Measurements from ENCODE around the gene PDLIM5.

The PDLIM5 gene

DNA sequence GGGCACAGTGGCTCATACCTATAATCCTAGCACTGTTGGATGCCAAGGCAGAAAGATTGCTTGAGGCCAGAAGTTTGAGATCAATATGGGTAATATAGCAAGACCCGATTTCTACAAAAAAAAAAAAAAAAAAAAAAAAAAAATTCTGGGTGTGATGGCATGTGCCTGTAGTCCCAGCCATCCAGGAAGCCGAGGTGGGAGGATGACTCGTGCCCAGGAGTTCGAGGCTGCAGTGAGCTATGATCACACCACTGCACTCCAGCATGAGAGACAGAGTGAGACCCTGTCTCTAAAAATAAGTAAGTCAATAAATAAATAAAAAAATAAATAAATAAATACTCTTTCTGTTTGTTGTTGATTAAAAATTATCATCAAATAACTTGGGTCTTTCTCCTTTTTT, 243.6 kb downstream of the PDLIM5 start:
- H3K9me3 ChIP-seq (ENCODE audit: low read length), result no peaks in the 10 kb centered on the region
- no peak overlapping the region for H3K27ac ChIP-seq (ENCODE audit: low read depth, low read length)
- no peaks in the 10 kb centered on the region for H3K4me1 ChIP-seq (ENCODE audit: insufficient read depth, low read length)
- H3K4me3 ChIP-seq (ENCODE audit: low read depth in 1 of 2, low read length in 2 of 2), result no peak overlapping the region
- H3K9ac ChIP-seq (ENCODE audit: low read length), result no peak overlapping the region
- no peaks in the 10 kb centered on the region for H3K27me3 ChIP-seq (ENCODE audit: control insufficient read depth in 1 of 2, insufficient read depth in 2 of 2, low read length in 2 of 2)
- H3K36me3 ChIP-seq (ENCODE audit: insufficient read depth, low read length), result no peaks in the 10 kb centered on the region

DNA sequence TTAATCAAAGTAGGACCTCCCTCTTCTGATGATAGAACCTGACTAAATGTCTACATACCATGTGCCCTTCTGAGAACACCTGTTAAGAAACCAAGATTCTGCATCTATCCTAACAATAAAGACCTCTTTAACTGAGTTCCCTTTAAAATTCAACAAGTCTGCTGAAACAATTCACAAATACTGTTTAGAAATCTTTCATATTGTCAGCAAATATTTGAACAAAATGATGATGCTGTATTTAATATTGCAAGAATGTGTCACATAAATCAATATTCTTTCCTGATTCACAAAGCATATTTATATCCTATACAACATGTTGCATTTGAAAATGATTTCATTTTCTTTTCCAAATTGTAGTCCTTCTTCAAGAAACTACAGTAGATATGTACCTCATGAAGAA, 246.4 kb downstream of the PDLIM5 start:
- no peaks in the 10 kb centered on the region for H3K9me3 ChIP-seq (ENCODE audit: low read length)
- no peaks in the 10 kb centered on the region for H3K27me3 ChIP-seq (ENCODE audit: control insufficient read depth in 1 of 2, insufficient read depth in 2 of 2, low read length in 2 of 2)
- H3K4me3 ChIP-seq (ENCODE audit: low read depth in 1 of 2, low read length in 2 of 2), result no peak overlapping the region
- no peak overlapping the region for H3K27ac ChIP-seq (ENCODE audit: low read depth, low read length)
- H3K36me3 ChIP-seq (ENCODE audit: insufficient read depth, low read length), result no peaks in the 10 kb centered on the region
- H3K4me1 ChIP-seq (ENCODE audit: insufficient read depth, low read length), result no peaks in the 10 kb centered on the region
- no peak overlapping the region for H3K9ac ChIP-seq (ENCODE audit: low read length)

DNA sequence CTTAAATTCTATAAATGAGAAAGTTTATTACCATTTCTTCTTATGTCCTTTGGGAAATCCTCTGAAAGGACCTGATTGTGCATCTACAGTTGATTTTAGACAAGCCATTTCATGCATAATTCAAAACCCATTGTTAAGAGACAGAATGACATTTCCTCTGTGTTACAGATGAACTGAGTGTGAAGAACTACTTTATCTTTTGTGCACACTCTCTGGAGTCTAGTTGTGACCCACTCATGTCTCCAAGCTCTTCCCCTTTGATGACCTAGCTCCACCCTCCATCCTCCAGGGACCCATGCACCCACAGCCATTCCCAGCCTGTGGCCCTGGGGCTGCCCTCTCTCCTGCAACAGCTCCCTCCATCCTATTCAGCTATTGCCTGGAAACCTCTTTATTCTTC, 248.6 kb downstream of the PDLIM5 start:
- Histone ChIP-seq H3K27ac (ENCODE audit: low read depth, low read length) (no peak overlapping the region), H3K4me1 (ENCODE audit: insufficient read depth, low read length) (no peaks in the 10 kb centered on the region), H3K4me3 (ENCODE audit: low read depth in 1 of 2, low read length in 2 of 2) (no peak overlapping the region), H3K27me3 (ENCODE audit: control insufficient read depth in 1 of 2, insufficient read depth in 2 of 2, low read length in 2 of 2) (no peaks in the 10 kb centered on the region), H3K9ac (ENCODE audit: low read length) (no peak overlapping the region), H3K36me3 (ENCODE audit: insufficient read depth, low read length) (no peaks in the 10 kb centered on the region), H3K9me3 (ENCODE audit: low read length) (no peaks in the 10 kb centered on the region)

DNA sequence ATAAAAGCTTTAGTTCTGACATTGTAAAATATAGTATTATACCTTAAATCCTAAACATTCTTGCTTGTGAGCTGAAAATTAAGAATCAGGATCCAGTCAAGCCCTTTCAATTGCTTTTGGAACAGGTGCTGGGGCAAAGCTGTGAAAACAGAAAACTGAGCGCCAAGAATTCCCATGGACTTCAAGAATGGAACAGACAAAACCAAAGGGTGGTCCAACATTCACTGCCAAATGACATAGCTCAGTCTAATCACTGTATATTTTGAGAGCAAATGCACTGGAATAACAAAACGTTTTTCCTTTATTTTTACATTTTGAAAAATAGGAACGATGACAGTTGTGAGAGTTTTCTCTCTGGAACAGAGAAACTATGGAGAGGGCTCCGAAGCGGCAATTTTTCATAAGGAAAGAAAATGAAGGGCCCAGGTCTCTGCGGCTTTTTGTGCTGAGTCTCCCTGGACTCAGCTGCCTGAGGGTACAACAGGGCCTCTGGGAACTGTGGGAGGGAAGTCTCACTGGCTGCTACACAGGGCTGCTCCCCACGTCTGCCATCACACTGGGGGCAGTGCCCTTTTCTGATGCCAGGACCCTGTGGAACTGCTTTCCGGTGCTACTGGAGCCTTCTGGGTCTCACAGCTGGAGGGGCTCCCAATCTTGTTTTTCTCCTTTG, 250.0 kb downstream of the PDLIM5 start:
- no peaks in the 10 kb centered on the region for H3K4me1 ChIP-seq (ENCODE audit: insufficient read depth, low read length)

DNA sequence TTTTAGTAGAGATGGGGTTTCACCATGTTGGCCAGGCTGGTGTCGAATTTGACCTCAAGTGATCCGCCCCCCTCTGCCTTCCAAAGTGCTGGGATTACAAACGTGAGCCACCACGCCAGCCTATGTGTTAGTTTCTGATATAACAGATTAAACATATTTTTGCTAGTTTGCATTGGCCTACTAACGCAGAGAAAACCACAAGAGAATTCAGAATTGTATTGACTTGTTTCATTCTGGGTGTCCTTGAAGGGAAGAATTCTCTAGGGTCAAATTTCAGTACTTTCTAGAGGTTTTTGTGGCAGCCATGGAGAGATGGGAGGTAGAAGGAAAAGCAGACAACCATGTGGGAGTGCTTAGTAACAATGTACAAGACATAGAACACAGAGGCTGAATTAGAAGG, 259.9 kb downstream of the PDLIM5 start:
- Histone ChIP-seq H3K9ac (ENCODE audit: low read length) (no peak overlapping the region), H3K9me3 (ENCODE audit: low read length) (no peaks in the 10 kb centered on the region), H3K27ac (ENCODE audit: low read depth, low read length) (no peak overlapping the region), H3K4me3 (ENCODE audit: low read depth in 1 of 2, low read length in 2 of 2) (no peak overlapping the region), H3K4me1 (ENCODE audit: insufficient read depth, low read length) (no peaks in the 10 kb centered on the region), H3K27me3 (ENCODE audit: control insufficient read depth in 1 of 2, insufficient read depth in 2 of 2, low read length in 2 of 2) (no peaks in the 10 kb centered on the region), H3K36me3 (ENCODE audit: insufficient read depth, low read length) (no peaks in the 10 kb centered on the region)

More for the DNA sequence above, 250.0 kb downstream of the PDLIM5 start:
- H3K27me3 ChIP-seq (ENCODE audit: control insufficient read depth in 1 of 2, insufficient read depth in 2 of 2, low read length in 2 of 2), result no peaks in the 10 kb centered on the region
- no peak overlapping the region for H3K4me3 ChIP-seq (ENCODE audit: low read depth in 1 of 2, low read length in 2 of 2)
- no peaks in the 10 kb centered on the region for H3K36me3 ChIP-seq (ENCODE audit: insufficient read depth, low read length)
- H3K27ac ChIP-seq (ENCODE audit: low read depth, low read length), result no peak overlapping the region
- no peak overlapping the region for H3K9ac ChIP-seq (ENCODE audit: low read length)
- no peaks in the 10 kb centered on the region for H3K9me3 ChIP-seq (ENCODE audit: low read length)

DNA sequence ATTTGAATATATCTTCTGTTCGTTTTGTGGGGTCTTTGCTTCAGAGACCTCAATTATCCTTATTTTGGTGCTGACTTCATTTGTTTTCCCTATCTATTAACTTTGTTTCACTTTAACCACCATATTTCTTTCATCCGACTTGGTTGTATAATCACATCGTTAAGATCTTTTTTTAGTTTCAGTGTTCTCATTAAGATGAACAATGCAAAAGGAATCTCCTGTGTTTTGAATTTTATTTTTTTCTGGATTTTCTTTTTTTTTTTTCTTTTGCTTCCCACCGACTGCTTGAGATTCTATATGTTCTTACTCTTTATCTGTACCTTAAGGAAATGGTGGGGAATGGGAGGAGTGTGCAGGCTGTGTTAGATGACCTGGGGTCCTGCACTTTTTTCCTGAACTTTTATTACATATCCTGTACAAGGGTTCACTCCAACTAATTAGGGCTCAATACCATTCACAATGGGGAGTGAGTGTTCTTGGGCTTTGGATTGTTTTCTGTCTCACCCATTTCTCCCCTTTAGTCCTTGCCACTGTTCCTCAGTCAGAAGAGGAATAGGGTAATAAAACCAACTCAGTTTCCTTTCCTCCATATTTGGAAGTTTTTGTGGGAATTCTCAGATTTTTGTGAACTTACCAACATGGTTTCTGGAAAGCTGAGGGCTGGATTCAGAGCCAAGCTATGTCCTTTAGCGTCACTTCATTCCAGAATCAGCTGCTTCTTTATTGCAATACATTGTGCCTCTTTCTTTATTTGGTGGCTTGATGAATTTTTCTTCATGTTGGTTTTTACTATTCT, 262.8 kb downstream of the PDLIM5 start:
- Histone ChIP-seq H3K27ac (ENCODE audit: low read depth, low read length) (no peak overlapping the region), H3K9me3 (ENCODE audit: low read length) (no peaks in the 10 kb centered on the region), H3K4me3 (ENCODE audit: low read depth in 1 of 2, low read length in 2 of 2) (no peak overlapping the region), H3K36me3 (ENCODE audit: insufficient read depth, low read length) (no peaks in the 10 kb centered on the region), H3K4me1 (ENCODE audit: insufficient read depth, low read length) (no peaks in the 10 kb centered on the region), H3K9ac (ENCODE audit: low read length) (no peak overlapping the region), H3K27me3 (ENCODE audit: control insufficient read depth in 1 of 2, insufficient read depth in 2 of 2, low read length in 2 of 2) (no peaks in the 10 kb centered on the region)

DNA sequence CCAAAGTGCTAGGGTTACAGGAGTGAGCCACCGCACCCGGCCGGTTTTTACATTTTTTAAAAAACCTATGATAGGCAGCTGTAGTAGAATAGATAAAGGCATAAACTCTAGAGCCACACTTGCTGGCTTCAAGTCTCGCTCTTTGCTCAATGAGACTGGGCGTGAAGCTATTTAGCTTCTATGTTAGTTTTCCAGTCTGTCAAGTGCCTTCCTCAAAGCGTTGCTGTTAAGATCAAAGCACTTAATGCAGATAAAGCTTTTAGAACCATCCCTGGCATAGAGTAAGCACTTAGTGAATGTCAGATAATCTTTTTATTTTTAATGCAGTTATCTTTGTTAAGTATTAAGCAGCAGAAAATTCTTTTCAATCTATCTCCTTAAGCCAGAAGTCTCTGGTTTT, 264.0 kb downstream of the PDLIM5 start:
- H3K4me1 ChIP-seq (ENCODE audit: insufficient read depth, low read length), result no peaks in the 10 kb centered on the region

More for the DNA sequence above, 264.0 kb downstream of the PDLIM5 start:
- Histone ChIP-seq H3K4me3 (ENCODE audit: low read depth in 1 of 2, low read length in 2 of 2) (no peak overlapping the region), H3K9ac (ENCODE audit: low read length) (no peak overlapping the region), H3K9me3 (ENCODE audit: low read length) (no peaks in the 10 kb centered on the region), H3K27ac (ENCODE audit: low read depth, low read length) (no peak overlapping the region), H3K36me3 (ENCODE audit: insufficient read depth, low read length) (no peaks in the 10 kb centered on the region), H3K27me3 (ENCODE audit: control insufficient read depth in 1 of 2, insufficient read depth in 2 of 2, low read length in 2 of 2) (no peaks in the 10 kb centered on the region)
